Choroid plexus epithelial cell (primary cell): Measurements from ENCODE around the gene DNAJA4.
A peak's percentile ranks its signal among the peaks of the same experiment; 100 is the strongest.

Experiments used
- DNase-seq: peaks from one replicate; pipeline ENCODE4 v3.0.0-alpha.2; 2010; ENCODE audit warnings: low read depth
- H3K4me3 ChIP-seq: 2 replicates; pipeline ENCODE4 v1.5.1; 2011; ENCODE audit warnings: low read depth, mild to moderate bottlenecking, control low read depth, low read length, moderate library complexity
- TF ChIP-seq, protein P1 (sequence below): conservative IDR thresholded peaks from 2 replicates; pipeline ENCODE4 v1.5.1; 2011; ENCODE audit warnings: low read depth, mild to moderate bottlenecking, control low read depth, inconsistent platforms, low read length, moderate library complexity

The DNAJA4 gene

DNA sequence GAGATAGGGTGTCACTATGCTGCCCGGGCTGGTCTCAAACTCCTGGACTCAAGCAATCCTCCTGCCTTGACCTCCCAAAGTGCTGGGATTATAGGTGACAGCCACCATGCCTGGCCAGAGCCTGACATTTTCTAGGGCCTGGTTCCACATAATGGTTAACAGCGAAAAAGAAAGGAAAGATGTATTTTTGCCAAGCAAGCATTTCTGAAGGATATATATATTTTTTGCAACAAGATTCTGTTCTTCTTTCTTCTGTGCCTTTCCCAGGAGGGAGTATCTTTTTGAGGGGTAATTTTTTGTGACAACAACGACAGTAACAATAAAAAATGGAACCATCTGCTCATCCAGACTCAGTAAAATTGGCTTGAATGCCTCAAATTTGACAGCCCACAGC, 8.3 kb upstream of the DNAJA4 start:
- H3K4me3 ChIP-seq: no peak overlapping the region
- TF ChIP-seq, protein P1, sequence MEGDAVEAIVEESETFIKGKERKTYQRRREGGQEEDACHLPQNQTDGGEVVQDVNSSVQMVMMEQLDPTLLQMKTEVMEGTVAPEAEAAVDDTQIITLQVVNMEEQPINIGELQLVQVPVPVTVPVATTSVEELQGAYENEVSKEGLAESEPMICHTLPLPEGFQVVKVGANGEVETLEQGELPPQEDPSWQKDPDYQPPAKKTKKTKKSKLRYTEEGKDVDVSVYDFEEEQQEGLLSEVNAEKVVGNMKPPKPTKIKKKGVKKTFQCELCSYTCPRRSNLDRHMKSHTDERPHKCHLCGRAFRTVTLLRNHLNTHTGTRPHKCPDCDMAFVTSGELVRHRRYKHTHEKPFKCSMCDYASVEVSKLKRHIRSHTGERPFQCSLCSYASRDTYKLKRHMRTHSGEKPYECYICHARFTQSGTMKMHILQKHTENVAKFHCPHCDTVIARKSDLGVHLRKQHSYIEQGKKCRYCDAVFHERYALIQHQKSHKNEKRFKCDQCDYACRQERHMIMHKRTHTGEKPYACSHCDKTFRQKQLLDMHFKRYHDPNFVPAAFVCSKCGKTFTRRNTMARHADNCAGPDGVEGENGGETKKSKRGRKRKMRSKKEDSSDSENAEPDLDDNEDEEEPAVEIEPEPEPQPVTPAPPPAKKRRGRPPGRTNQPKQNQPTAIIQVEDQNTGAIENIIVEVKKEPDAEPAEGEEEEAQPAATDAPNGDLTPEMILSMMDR: no peak
- no peak for DNase-seq

DNA sequence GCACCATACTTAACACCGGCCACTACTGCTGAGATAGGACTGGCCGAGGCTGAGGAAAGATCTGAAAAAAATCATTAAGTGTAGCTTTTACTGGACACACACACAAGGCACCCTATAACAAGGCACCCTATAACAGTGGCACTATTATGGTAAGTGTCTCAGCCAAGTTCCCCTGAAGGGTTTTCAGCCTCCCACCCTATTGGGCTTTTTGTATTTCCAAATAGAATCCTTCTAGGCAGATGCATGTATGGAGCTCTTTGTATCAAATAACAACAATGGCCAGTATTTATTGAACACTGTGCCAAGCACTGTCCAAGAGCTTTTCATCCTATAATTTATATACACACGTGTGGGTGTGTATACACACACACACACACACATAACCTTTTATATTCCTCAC, 6.7 kb upstream of the DNAJA4 start:
- no peak for DNase-seq
- TF ChIP-seq, protein P1: no peak
- no peak overlapping the region for H3K4me3 ChIP-seq

DNA sequence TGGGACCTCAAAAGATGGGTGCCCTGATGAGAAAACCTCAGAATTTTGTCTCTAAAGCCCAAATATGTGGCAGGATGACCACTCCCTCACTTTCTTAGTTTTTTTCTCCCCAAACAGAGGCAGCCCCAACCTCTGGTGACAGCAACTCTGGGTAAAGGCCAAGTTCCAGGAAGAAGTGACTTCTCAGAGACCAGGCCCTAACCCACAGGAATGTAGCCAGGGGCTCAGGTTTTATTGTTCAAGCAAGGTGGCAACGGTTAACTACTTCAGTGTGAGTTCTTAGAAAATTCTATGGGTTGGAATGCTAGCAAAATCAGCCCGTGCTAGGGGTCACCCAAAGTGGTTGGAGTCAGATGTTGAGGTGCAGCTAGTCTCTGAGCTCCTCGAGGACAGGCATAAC, 5.1 kb upstream of the DNAJA4 start:
- no peak overlapping the region for H3K4me3 ChIP-seq
- no peak for DNase-seq
- TF ChIP-seq, protein P1: no peak

DNA sequence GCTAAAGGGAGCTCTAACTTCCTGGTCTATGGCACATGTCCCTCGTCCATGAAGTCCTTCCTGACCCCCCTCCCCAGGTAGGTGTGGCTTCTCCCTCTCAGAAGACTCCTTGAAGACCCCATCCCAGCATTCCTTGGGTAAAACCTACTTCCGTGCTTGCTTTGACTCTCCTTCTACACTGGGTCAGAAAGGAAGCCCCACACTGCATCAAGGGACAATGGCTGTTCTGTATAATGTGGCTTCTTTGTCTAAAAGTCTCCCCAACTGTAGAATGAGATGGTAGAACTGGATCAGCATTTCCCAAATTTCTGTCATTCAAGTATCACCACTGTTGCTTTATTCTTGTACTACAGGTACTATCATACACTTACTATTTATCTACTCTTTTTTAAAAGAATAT, 3.9 kb upstream of the DNAJA4 start:
- TF ChIP-seq, protein P1: no peak
- H3K4me3 ChIP-seq: no peak overlapping the region
- DNase-seq: no peak

- DNase-seq: no peak
- H3K4me3 ChIP-seq: no peak overlapping the region
Observed at GRCh38 chr15:78261062-78261461, 3.3 kb upstream of the DNAJA4 start.

GRCh38 chr15:78263351-78263781, 996 bp upstream of the DNAJA4 start:
- no peak overlapping the region for H3K4me3 ChIP-seq
- TF ChIP-seq, protein P1: no peak
- DNase-seq: no peak

More at GRCh38 chr15:78261062-78261461, 3.3 kb upstream of the DNAJA4 start:
- TF ChIP-seq, protein P1: no peak

DNA sequence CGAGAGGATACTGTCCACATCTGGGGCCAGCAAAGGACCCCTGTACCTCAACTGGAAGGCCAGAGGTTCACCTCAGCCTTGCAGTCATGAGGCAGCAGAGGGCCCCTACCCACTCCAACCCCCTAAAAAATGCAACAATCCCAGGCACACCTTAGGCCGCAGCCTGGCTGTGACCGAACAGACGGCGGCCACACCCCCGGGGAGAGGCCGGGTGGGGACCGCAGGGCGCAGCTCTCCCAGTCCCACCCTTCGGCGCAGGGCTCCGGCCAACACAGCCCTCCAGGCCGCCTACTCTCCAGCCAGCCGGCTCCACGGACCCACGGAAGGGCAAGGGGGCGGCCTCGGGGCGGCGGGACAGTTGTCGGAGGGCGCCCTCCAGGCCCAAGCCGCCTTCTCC, 457 bp upstream of the DNAJA4 start:
- no peak for DNase-seq
- peak overlapping the region; percentile 66 for H3K4me3 ChIP-seq
- TF ChIP-seq, protein P1: no peak
